Measurements from ENCODE around the gene HAPLN3. TPM values are rescaled to one million over a fixed set of nuclear protein-coding genes. Genes with fewer than 3 reads are reported as not detected.

Gene HAPLN3
- total and polyA plus RNA-seq, 4 donors: 3.9 to 15.5 (median 10.5) TPM

- H3K4me3 ChIP-seq: no peak overlapping the region
- peaks cover 0 to 5% (median 0%) of the 10 kb centered on the region in 3 donors for H3K27me3 ChIP-seq (ENCODE audit: control insufficient read depth in 3 of 3, insufficient read depth in 3 of 3, low read length in 2 of 3)
- ATAC-seq (ENCODE audit: insufficient read depth, low FRiP score) (no peak), DNase-seq (no peak)
- WGBS, 2 donors: 42 to 58% methylated on average over 1 of the region's 1 CpG
- H3K27ac ChIP-seq (ENCODE audit: low read depth in 1 of 2, low read length in 1 of 2): no peak overlapping the region
- TF ChIP-seq, protein P1, sequence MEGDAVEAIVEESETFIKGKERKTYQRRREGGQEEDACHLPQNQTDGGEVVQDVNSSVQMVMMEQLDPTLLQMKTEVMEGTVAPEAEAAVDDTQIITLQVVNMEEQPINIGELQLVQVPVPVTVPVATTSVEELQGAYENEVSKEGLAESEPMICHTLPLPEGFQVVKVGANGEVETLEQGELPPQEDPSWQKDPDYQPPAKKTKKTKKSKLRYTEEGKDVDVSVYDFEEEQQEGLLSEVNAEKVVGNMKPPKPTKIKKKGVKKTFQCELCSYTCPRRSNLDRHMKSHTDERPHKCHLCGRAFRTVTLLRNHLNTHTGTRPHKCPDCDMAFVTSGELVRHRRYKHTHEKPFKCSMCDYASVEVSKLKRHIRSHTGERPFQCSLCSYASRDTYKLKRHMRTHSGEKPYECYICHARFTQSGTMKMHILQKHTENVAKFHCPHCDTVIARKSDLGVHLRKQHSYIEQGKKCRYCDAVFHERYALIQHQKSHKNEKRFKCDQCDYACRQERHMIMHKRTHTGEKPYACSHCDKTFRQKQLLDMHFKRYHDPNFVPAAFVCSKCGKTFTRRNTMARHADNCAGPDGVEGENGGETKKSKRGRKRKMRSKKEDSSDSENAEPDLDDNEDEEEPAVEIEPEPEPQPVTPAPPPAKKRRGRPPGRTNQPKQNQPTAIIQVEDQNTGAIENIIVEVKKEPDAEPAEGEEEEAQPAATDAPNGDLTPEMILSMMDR (IDR thresholded peaks at IDR 0.05; ENCODE audit: control extremely low read depth, extremely low read depth): no peak
- no peak overlapping the region for H3K9ac ChIP-seq (ENCODE audit: insufficient read depth in 1 of 2, low read length in 2 of 2)
- H3K4me1 ChIP-seq (ENCODE audit: control insufficient read depth in 5 of 5, insufficient read depth in 5 of 5, low read length in 5 of 5): no peaks in the 10 kb centered on the region
- no peaks in the 10 kb centered on the region for H3K9me3 ChIP-seq (ENCODE audit: control insufficient read depth in 4 of 4, insufficient read depth in 3 of 4, low read length in 3 of 4)
- no peaks in the 10 kb centered on the region for H3K36me3 ChIP-seq (ENCODE audit: control insufficient read depth in 4 of 4, insufficient read depth in 4 of 4, low read length in 4 of 4)
These were observed 31.9 kb downstream of the HAPLN3 start for GRCh38 chr15:88863412-88863811.

- Histone ChIP-seq H3K4me3 (no peak overlapping the region), H3K36me3 (ENCODE audit: control insufficient read depth in 4 of 4, insufficient read depth in 4 of 4, low read length in 4 of 4) (no peaks in the 10 kb centered on the region), H3K4me1 (ENCODE audit: control insufficient read depth in 5 of 5, insufficient read depth in 5 of 5, low read length in 5 of 5) (no peaks in the 10 kb centered on the region), H3K27me3 (ENCODE audit: control insufficient read depth in 3 of 3, insufficient read depth in 3 of 3, low read length in 2 of 3) (peaks cover 0 to 5% (median 0%) of the 10 kb centered on the region in 3 donors), H3K27ac (ENCODE audit: low read depth in 1 of 2, low read length in 1 of 2) (no peak overlapping the region), H3K9ac (ENCODE audit: insufficient read depth in 1 of 2, low read length in 2 of 2) (no peak overlapping the region), H3K9me3 (ENCODE audit: control insufficient read depth in 4 of 4, insufficient read depth in 3 of 4, low read length in 3 of 4) (no peaks in the 10 kb centered on the region)
- WGBS, 2 donors: 78 to 86% methylated on average over 7 of the region's 7 CpGs
- TF ChIP-seq, protein P1 (IDR thresholded peaks at IDR 0.05; ENCODE audit: control extremely low read depth, extremely low read depth): no peak
- DNase-seq (no peak), ATAC-seq (ENCODE audit: insufficient read depth, low FRiP score) (no peak)
These were observed 35.1 kb downstream of the HAPLN3 start for GRCh38 chr15:88860212-88860611.

GRCh38 chr15:88859550-88859949 is 35.8 kb downstream of the HAPLN3 start:
- H3K27ac ChIP-seq (ENCODE audit: low read depth in 1 of 2, low read length in 1 of 2): no peak overlapping the region
- DNase-seq (no peak), ATAC-seq (ENCODE audit: insufficient read depth, low FRiP score) (no peak)
- H3K4me3 ChIP-seq: no peak overlapping the region
- 55 to 66% methylated on average over 7 of the region's 7 CpGs for WGBS, 2 donors
- no peaks in the 10 kb centered on the region for H3K36me3 ChIP-seq (ENCODE audit: control insufficient read depth in 4 of 4, insufficient read depth in 4 of 4, low read length in 4 of 4)
- H3K27me3 ChIP-seq (ENCODE audit: control insufficient read depth in 3 of 3, insufficient read depth in 3 of 3, low read length in 2 of 3): peaks cover 0 to 5% (median 0%) of the 10 kb centered on the region in 3 donors
- TF ChIP-seq, protein P1 (IDR thresholded peaks at IDR 0.05; ENCODE audit: control extremely low read depth, extremely low read depth): no peak
- H3K4me1 ChIP-seq (ENCODE audit: control insufficient read depth in 5 of 5, insufficient read depth in 5 of 5, low read length in 5 of 5): no peaks in the 10 kb centered on the region
- no peak overlapping the region for H3K9ac ChIP-seq (ENCODE audit: insufficient read depth in 1 of 2, low read length in 2 of 2)
- H3K9me3 ChIP-seq (ENCODE audit: control insufficient read depth in 4 of 4, insufficient read depth in 3 of 4, low read length in 3 of 4): peaks cover 0 to 5% (median 0%) of the 10 kb centered on the region in 4 donors

DNA sequence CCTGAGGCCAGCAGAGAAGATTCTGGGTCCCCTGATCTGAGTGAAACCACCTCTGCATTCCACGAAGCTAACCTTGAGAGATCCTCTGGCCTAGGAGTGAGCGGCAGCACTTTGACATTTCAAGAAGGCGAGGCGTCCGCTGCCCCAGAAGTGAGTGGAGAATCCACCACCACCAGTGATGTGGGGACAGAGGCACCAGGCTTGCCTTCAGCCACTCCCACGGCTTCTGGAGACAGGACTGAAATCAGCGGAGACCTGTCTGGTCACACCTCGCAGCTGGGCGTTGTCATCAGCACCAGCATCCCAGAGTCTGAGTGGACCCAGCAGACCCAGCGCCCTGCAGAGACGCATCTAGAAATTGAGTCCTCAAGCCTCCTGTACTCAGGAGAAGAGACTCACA is 36.4 kb downstream of the HAPLN3 start:
- Histone ChIP-seq H3K27ac (ENCODE audit: low read depth in 1 of 2, low read length in 1 of 2) (no peak overlapping the region), H3K9ac (ENCODE audit: insufficient read depth in 1 of 2, low read length in 2 of 2) (no peak overlapping the region), H3K4me3 (no peak overlapping the region), H3K27me3 (ENCODE audit: control insufficient read depth in 3 of 3, insufficient read depth in 3 of 3, low read length in 2 of 3) (peaks cover 0 to 5% (median 3%) of the 10 kb centered on the region in 3 donors), H3K36me3 (ENCODE audit: control insufficient read depth in 4 of 4, insufficient read depth in 4 of 4, low read length in 4 of 4) (no peaks in the 10 kb centered on the region), H3K9me3 (ENCODE audit: control insufficient read depth in 4 of 4, insufficient read depth in 3 of 4, low read length in 3 of 4) (peaks cover 0 to 8% (median 0%) of the 10 kb centered on the region in 4 donors), H3K4me1 (ENCODE audit: control insufficient read depth in 5 of 5, insufficient read depth in 5 of 5, low read length in 5 of 5) (no peaks in the 10 kb centered on the region)
- TF ChIP-seq, protein P1 (IDR thresholded peaks at IDR 0.05; ENCODE audit: control extremely low read depth, extremely low read depth): no peak
- no peak for DNase-seq
- 86 to 93% methylated on average over 11 of the region's 11 CpGs for WGBS, 2 donors
- ATAC-seq (ENCODE audit: insufficient read depth, low FRiP score): no peak
